GM20431 (cell line): ENCODE results near the gene FPGS.
"Not testable (repeated sequence)": the region's sequence is repeated elsewhere in the genome, so short reads cannot be mapped to it uniquely, and the experiment has no call there.

ENCODE experiments used
- in situ Hi-C: fragments of 300-500 bp; cut with MseI, MboI; formaldehyde crosslinking; loops from one replicate; pipeline ENCODE4 v1.15.0; 2020; ENCODE audit warnings: low sequenced_read_pairs; ENCODE audit not compliant: unreplicated experiment

The FPGS gene, protein sequence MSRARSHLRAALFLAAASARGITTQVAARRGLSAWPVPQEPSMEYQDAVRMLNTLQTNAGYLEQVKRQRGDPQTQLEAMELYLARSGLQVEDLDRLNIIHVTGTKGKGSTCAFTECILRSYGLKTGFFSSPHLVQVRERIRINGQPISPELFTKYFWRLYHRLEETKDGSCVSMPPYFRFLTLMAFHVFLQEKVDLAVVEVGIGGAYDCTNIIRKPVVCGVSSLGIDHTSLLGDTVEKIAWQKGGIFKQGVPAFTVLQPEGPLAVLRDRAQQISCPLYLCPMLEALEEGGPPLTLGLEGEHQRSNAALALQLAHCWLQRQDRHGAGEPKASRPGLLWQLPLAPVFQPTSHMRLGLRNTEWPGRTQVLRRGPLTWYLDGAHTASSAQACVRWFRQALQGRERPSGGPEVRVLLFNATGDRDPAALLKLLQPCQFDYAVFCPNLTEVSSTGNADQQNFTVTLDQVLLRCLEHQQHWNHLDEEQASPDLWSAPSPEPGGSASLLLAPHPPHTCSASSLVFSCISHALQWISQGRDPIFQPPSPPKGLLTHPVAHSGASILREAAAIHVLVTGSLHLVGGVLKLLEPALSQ

DNA sequence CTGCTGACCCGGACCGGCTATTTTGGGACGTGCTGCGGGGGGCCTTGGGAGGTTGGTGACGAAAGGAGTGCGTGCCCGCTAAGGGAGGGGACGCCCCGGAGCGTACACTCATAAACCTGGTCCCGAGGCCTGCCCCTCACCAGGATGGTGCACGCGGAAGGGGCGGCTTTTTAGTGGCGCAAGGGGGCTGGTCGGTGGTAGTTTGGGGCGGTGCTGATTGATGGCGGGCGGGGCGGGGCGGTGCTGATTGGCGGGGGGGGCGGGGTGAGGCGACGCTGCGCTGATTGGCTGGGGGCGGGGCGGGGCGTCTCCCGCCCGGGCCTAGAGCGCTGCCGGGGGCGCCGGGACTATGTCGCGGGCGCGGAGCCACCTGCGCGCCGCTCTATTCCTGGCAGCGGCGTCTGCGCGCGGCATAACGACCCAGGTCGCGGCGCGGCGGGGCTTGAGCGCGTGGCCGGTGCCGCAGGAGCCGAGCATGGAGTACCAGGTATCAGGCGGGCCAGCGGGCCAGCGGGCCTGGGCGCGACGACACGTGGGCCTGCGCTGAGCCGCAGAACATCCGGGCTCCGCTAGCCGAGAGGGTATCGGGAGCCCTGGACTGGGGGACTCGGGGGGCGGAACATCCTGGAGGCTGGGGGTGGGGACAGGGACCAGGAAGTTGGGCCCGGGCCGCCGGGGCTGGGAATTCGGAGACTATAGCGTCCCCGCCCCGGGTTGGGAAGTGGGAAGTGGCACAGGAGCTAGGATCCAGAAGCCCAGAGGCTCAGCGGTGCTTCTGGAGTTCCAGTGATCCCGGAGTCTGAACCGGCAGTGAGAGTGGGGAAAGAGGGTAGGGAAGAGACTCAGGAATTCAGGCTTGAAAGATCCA lies at the start of gene FPGS:
Gene FPGS (plus strand): TSS at position 307 of the 868 bp plus-strand sequence. CDS start 43 bp downstream, at position 350.
- in situ Hi-C loops: no loop called here

DNA sequence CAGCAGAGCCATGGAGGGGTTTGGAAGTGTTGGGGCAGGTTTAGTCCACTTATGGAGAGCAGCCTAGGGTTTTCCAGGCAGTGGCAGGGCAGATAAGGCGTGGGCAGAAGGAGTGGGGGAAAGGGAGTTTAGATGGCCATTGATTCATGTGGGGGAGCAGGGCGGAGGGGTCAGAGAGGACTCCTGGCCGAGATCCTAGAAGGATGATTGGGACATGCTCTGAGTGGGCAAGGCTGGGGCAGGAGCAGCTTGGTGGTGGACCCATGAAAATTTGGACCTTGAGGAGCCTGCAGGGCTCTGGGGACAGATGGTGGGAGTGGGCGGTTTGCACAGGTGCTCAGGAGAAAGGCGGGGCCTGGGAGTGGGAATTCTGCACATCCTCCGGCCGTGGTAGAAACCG lies 49.5 kb upstream of the FPGS start:
- in situ Hi-C loops: no loop called here

DNA sequence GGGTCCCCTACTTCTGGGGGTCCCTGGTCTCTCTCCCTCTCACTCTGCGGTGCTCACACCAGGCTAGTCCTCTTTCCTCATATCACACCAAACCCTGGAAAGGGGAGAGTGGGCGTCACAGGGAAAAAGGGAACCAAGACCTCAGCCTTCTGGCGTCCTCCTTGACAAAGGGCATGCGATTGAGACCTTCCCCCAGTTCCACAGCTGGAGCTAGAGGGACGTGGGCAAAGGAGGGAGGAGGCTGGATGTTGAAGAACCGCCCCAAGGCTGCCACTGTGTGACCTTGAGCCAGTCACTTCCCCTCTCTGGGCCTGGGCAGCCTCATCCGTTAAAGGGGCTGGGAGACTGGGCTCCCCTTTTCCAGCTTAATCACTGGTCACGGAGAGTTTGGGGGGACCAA lies 49.1 kb upstream of the FPGS start:
- in situ Hi-C loops: no loop called here

DNA sequence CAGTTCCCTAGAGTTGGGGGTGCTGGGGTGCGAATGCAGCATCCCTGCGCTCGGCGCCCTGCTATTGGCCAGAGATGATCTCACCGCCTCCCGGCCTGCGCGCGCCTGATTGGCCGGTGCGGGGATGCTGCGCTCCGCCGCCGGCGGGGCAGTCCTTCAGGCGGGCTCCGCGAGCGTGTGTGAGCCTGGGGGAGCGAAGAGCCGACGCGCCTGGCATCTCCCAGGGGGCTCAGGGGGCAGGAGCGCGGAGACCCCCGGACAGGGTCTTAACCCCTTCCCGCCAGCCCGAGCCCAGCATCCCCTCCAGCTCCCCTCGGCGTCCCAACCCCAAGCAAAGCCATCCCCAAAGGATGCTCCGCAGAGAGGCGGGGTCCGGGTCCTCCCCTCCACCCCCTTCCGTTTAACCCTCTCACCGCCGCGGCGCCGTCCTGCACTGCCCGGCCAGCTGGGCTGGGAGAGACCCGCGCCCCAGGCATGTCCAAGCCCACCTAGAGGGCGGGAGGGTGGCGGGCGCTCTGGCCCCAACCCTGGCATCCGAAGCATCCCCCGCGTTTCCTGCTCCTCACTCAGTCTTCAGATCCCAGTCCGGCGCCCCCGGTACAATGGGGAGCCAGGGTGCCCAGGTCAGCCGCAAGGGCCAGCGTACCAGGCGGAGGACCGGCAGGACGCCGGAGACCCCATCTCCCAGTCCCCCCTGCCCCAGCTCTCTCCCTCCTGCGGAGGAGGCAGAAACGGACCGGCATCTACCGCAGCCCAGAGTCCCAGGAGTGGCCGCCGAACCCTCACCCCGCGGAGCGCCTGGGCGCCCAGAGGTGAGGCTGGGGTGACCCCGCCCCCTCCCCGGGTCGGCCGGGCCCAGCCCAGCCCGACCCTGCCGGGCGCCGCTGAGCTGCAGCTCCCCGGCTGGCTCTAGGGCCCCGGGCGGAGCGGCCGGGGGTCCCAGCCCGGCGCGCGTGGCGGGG lies 48.3 kb upstream of the FPGS start:
- in situ Hi-C loops: no loop called here

DNA sequence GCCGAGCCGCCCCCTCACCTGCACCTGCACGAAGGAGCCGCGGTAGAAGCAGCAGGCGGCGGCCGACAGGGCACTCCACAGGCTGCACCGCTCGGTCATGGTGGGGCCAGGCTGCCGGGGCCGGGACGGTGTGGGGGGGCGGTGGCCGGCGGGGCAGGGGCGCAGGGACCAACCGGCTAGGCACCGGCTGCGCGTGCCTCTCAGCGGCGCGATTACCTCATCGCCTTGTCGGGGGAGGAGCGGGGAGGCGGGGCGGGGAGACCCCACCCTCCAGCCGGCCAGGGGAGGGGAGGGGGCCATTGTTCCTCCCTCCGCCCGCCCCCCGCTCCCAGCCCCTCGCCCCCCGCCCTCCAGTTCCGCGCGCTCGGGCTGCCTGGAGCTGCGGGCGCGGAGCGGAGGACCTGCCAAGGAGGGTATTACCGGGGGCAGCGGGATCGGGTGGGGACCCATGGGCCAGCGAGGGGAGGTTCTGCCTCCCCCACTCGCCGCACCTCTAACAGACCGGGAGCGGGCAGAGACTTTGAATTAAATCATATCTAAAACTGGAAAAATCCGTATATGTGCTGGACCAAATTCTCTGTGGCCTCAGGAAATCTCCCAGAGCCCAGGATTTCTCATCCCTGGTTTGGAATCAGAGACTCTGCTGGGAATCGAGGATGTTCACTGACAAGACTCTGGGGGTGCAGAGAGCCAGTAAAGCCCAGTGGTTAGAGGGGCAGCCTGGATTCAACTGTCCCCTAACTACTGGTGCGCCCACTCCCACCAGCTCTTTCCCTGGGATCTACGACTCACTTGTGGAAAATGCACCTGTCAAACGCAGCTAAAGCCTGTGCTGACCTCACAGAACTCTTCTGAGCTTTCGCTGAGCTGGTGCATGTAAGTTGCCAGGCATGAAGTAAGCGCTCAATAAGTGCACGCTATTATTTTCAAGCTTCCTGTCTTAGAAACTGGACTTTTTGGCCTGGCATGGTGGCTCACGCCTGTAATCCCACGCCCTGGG lies 47.3 kb upstream of the FPGS start:
- in situ Hi-C loops: no loop called here

DNA sequence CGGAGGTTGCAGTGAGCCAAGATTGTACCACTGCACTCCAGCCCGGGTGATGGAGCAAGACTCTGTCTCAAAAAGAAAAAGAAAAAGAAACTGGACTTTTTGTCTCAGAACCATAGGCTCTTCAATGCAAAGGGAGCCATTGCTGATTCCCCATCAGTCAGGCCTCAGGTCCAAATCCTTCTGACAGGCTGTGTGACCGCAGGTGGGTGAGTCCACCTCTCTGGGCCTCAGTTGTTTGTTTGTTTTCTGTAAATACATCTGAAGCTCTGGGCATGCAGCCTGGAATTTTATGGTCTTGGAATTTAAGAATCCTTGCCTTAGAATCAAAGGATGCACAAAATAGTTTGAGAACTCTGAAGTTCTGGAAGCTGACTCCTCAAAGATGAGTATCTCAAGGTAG lies 46.4 kb upstream of the FPGS start:
- in situ Hi-C loops: no loop called here

DNA sequence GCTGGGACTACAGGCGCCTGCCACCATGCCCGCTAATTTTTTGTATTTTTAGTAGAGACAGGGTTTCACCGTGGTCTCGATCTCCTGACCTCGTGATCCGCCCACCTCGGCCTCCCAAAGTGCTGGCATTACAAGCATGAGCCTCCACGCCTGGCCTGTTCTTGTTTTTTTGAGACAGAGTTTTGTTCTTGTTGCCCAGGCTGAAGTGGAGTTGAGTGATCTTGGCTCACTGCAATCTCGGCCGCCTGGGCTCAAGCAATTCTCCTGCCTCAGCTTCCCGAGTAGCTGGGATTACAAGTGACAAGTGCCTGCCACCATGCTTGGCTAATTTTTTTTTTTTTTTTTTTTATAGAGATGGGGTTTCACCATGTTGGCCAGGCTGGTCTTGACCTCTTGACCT lies 45.9 kb upstream of the FPGS start:
- in situ Hi-C loops: not testable (repeated sequence)

DNA sequence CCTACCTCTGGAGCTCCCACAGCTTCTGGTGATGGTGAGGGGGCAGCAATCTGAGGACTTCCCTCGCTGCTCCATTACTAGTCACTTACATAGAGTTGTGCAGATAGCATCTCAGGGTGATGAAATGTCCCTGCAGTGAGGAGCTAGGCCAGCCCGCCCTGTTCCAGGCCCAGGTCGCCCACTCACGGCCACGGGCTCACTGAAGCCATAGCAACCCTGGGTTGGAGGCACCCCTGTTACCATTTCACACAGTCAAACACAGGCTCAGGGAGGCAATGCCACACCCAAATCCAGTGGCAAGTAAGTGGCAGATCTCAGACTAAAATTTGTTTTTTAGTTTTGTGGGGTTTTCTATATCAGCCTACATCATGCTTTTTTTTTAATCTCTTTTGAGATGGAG lies 43.8 kb upstream of the FPGS start:
- in situ Hi-C loops: no loop called here

DNA sequence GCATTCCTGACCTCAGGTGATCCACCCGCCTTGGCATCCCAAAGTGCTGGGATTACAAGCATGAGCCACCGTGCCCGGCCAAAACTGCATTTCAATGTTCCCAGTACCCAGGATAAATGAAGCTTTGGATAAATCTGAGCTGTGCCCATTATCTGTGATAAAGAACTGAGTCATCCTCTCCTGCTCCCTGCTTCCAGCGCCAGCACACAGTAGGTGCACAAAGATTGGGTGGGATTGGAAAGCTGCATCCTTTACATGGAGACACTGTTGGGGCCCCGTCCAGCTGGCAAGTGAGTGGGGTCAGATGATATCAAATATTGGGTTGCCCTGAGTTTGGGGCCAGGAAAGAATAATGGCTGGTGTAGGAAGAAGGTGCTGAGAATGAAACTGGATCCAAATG lies 41.6 kb upstream of the FPGS start:
- in situ Hi-C loops: no loop called here

DNA sequence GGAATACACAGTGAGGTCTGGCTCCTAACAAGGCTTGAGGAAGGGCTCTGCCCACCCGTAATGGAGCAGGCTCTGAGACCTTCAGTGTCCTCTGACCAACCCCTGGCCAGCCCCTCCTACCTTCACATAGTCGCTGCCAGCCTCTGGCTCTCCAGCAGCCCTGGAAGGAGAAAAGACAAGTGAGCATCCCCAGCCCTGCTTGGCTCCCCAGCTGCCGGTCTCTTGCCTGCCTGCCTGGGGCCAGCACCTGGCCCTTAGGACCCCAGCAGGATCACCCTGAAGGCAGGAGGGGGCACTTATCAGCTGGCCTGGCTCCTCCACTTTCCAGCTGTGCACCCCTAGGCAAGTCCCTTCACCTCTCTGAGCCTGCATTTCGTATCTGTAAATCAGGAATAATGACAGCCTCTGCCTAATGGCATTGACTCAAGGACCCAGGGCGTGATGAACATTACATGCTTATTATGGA lies 41.2 kb upstream of the FPGS start:
- in situ Hi-C loops: no loop called here

DNA sequence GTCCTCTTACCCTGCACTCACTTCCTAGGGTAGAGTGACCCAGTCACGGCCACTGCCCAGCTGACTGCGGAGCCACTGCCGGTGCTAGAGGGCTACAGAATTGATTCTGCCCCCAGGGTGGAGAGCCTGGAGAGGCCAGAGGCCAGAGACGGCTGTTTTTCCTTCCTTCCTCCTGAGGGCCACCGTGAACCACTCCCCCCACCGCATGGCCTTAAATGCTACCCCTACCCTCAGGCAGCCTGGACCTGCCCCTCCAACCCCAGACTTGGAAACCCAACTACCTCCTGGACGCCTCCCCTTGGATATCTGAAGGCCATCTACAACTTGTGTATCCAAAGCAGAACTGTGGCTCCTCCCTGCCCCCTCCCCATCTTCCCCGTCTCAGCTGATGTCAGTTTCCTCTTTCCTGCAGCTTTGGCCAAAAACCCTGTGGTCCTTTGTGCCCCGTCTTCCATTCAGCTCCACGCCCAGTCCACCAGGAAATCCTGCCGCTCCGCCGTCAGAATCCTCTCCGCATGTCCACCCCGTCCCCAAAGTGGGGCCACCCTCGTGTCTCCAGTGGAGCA lies 40.5 kb upstream of the FPGS start:
- in situ Hi-C loops: no loop called here

DNA sequence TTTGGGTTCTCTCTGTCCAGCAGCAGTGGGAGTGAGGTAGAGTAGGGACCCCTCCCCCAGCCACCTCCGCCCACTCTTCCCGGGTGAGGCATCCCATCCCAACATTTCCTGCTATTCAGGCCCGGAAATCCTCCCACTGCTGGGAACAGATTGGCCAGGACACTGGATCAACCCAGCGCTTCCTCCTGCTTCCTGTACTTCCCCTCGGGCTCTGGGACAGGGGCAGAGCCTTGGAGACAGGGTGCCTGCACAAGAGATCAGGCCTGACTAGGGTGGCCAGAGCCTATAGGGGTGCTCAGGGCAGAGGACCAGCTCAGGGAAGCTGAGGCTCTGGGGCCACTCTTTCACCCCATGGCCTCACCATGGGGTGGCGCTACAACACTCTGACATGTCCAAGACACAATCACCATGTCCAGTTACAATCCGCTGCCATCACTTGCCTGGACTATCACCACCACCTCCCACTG lies 38.7 kb upstream of the FPGS start:
- in situ Hi-C loops: no loop called here

DNA sequence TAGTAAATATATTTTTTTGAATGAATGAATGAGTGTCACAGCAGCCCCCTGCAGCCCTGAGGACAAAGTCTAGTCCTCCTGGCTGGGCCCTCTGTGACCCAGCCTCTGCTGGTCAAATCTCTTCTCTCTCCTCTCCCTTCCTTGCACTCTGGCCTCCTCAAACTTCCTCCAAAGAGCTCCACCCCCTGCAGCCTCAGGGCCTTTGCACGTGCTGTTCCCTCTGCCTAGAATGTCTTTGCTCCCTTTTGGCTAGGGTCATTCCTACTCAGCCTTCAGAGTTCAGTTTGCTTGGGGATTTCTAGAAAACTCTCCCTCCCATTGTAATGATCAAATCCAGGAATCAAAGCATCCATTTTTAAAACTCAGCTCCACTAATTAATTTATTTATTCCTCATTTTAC lies 37.3 kb upstream of the FPGS start:
- in situ Hi-C loops: no loop called here

DNA sequence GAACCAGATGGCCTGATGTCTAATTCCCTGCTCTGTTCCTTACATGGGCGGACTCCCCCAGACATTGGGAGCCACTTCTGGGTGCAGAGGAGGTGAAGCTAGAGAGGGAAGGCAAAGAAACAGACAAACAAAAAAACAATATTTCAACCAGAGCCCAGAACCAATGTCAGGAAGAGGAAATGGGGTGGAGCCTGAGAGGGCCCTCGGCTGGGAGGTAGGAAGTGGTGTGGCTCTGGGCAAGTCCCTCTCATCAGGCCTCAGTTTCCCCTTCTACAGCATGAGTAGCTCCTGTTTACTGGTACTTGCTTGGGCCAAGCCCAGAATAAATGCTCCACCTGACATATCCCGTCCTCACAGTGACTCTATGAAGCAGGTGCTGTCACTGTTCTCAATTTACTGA lies 35.3 kb upstream of the FPGS start:
- in situ Hi-C loops: no loop called here

DNA sequence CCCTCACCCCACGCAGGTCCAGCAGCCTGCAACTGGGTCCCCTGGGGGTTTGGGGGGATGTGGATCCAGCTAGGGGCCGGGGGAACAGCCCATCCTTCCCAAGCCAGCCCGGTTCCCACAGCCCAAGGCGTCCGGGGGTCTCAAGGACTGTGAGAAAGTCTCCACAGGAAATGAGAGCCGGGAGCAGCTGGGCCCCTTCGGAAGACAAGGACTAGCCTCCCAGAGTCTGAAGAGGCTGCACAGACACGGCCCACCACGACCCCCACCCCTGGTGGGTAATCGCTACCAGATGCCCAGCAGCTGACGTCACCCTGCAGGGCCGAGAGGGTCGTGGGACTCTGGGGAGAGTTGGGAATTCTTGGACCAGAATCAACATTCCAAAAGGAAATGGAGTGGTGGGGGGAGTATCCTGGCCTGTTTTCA lies 34.8 kb upstream of the FPGS start:
- in situ Hi-C loops: no loop called here

DNA sequence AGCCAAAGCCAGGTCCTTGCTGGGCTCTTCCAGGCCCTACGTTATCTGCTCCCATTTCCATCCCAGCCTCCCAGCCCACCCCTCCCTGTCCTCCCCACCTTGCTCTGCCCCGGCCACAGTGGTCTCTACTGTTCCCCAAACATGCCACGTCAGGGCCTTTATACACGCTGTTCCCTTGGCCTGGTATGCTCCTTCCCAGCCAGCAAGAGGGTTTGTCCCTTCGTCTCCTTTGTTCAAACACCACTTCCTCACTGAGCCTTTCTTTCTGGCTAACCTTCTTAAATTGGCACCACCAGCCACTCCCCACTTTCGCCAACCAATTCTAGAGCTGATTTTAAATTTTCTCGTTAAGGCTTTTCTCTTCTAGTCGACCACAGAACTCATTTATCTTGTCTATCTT lies 34.0 kb upstream of the FPGS start:
- in situ Hi-C loops: no loop called here

DNA sequence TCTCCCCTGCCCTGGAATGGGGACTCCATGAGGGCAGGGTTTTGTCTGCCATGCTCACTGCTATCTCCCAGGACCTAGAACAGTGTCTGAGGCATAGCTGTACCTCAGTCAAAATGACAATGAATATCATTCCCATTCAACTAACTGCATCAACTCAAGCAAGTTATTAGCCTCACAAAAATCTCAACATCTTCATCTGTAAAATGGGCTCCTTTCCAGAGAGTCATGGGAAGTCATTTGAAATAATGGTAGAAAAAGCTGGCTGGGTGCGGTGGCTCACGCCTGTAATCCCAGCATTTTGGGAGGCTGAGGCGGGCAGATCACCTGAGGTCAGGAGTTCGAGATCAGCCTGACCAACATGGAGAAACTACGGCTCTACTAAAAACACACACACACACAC lies 33.6 kb upstream of the FPGS start:
- in situ Hi-C loops: no loop called here

DNA sequence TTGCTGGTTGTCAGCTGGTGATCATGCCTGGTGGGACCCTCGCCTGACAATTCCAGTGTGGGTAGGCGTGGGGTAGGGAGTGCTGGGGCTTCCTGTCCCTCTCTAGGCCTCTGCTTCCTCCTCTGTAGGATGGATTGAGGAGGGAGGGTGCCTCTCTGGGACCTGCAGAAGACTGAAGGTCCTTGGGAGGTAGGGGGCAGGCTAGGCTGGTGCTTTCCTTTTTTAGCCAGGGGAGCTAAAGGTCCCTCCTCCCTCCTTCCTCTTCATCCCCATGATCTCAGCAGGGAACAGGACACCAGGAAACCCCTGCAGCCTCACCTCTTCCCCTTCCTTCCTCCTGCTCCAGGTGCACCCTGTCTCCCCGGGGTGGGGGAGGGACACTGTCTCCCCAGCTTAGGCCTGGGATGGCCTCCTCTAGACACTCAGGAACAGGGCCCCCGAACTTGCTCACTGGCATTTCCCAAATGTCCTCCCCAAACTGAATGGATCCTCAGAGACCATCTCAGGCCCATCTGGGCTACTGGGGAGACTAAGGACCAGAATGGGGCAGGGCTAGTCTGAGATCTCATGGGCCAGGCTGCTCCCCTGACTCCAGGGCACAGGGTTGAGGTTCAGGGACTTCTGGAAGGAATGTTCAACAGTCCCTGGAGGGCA lies 32.6 kb upstream of the FPGS start:
- in situ Hi-C loops: no loop called here
